GM23338 (cell line): Measurements from ENCODE around the gene PDE1C. TPM values are rescaled to one million over a fixed set of nuclear protein-coding genes. Genes with fewer than 3 reads are reported as not detected.

Experiments used
- ATAC-seq: fragments of 200-7000 bp; cut with Tn5 transposase; 3 replicates; pipeline ENCODE4 v1.9.1; 2020
- DNase-seq: peaks from one replicate; pipeline ENCODE4 v3.0.0-alpha.2; 2015; ENCODE audit warnings: low spot score
- H2AFZ ChIP-seq: fragments of 200-600 bp; sonication (generic); 2 replicates; pipeline ENCODE4 v1.8.0; 2016; ENCODE audit warnings: antibody characterized with exemption, mild to moderate bottlenecking, moderate library complexity
- H3F3A ChIP-seq: fragments of 200-600 bp; sonication (generic); replicated peaks from 2 replicates; pipeline ENCODE4 v1.8.0; 2017; ENCODE audit warnings: antibody characterized with exemption, mixed run types, low read depth
- H3K27ac ChIP-seq: fragments of 200-600 bp; sonication (generic); 2 replicates; pipeline ENCODE4 v1.6.1; 2016; ENCODE audit warnings: low read depth
- H3K27me3 ChIP-seq: fragments of 200-600 bp; sonication (generic); 2 replicates; pipeline ENCODE4 v1.8.0; 2016; ENCODE audit warnings: mild to moderate bottlenecking, mixed run types, moderate library complexity; ENCODE audit not compliant: insufficient read depth
- H3K36me3 ChIP-seq: fragments of 200-600 bp; sonication (generic); 2 replicates; pipeline ENCODE4 v1.8.0; 2016; ENCODE audit warnings: mild to moderate bottlenecking; ENCODE audit not compliant: insufficient read depth
- H3K4me1 ChIP-seq: fragments of 200-600 bp; sonication (generic); 2 replicates; pipeline ENCODE4 v1.8.0; 2016; ENCODE audit warnings: mild to moderate bottlenecking, moderate library complexity; ENCODE audit not compliant: insufficient read depth
- H3K4me2 ChIP-seq: fragments of 200-600 bp; sonication (generic); 2 replicates; pipeline ENCODE4 v1.7.1; 2017; ENCODE audit warnings: mixed run types
- H3K4me3 ChIP-seq: fragments of 200-600 bp; sonication (generic); 2 replicates; pipeline ENCODE4 v1.6.1; 2016; ENCODE audit warnings: mixed run types
- H3K79me2 ChIP-seq: fragments of 200-600 bp; sonication (generic); replicated peaks from 2 replicates; pipeline ENCODE4 v1.8.0; 2017; ENCODE audit warnings: mild to moderate bottlenecking; ENCODE audit not compliant: insufficient read depth
- H3K9me2 ChIP-seq: fragments of 200-600 bp; sonication (generic); 2 replicates; pipeline ENCODE4 v1.8.0; 2017; ENCODE audit not compliant: insufficient read depth
- H4K20me1 ChIP-seq: fragments of 200-600 bp; sonication (generic); replicated peaks from 2 replicates; pipeline ENCODE4 v1.8.0; 2017; ENCODE audit warnings: mild to moderate bottlenecking; ENCODE audit not compliant: insufficient read depth
- H3K27ac Mint-ChIP-seq: 2 replicates; pipeline ENCODE4 v1.8.0; 2020; ENCODE audit warnings: inconsistent platforms, mild to moderate bottlenecking, moderate library complexity, mixed read lengths
- H3K27me3 Mint-ChIP-seq: 3 replicates; pipeline ENCODE4 v1.8.0; 2022; ENCODE audit warnings: low read depth, mild to moderate bottlenecking, moderate library complexity, mixed read lengths, inconsistent platforms; ENCODE audit not compliant: insufficient read depth, poor library complexity
- H3K36me3 Mint-ChIP-seq: 3 replicates; pipeline ENCODE4 v1.8.0; 2021; ENCODE audit warnings: low read depth, mild to moderate bottlenecking, inconsistent platforms, moderate library complexity, mixed read lengths
- H3K4me1 Mint-ChIP-seq: 3 replicates; pipeline ENCODE4 v1.8.0; 2020; ENCODE audit warnings: mild to moderate bottlenecking, inconsistent platforms, mixed read lengths
- H3K4me3 Mint-ChIP-seq: 3 replicates; pipeline ENCODE4 v1.8.0; 2021; ENCODE audit warnings: moderate library complexity, mild to moderate bottlenecking, inconsistent platforms, mixed read lengths
- H3K9me3 Mint-ChIP-seq: 3 replicates; pipeline ENCODE4 v1.8.0; 2020; ENCODE audit warnings: moderate library complexity, mild to moderate bottlenecking, inconsistent platforms, mixed read lengths
- CREB1 ChIP-seq: fragments of 250-450 bp; sonication (Bioruptor Pico); IDR thresholded peaks from 2 replicates; pipeline ENCODE4 v1.5.0; 2020; ENCODE audit warnings: low read depth, mild to moderate bottlenecking, moderate library complexity
- EZH2 ChIP-seq: fragments of 200-600 bp; sonication (generic); IDR thresholded peaks from one replicate; pipeline ENCODE4 v1.8.0; 2017; ENCODE audit warnings: antibody characterized with exemption, mild to moderate bottlenecking, low read depth; ENCODE audit not compliant: unreplicated experiment
- EZH2phosphoT487 ChIP-seq: fragments of 200-600 bp; sonication (generic); IDR thresholded peaks from one replicate; pipeline ENCODE4 v1.8.1; 2018; ENCODE audit warnings: antibody characterized with exemption; ENCODE audit not compliant: unreplicated experiment
- JUNB ChIP-seq: IDR thresholded peaks from one replicate; pipeline ENCODE4 v1.6.1; 2016; ENCODE audit warnings: antibody characterized with exemption; ENCODE audit not compliant: unreplicated experiment
- NANOG ChIP-seq: IDR thresholded peaks from 2 replicates; pipeline ENCODE4 v1.6.1; 2016; ENCODE audit warnings: antibody characterized with exemption, borderline replicate concordance
- STAT1 ChIP-seq: IDR thresholded peaks from one replicate; pipeline ENCODE4 v1.6.1; 2016; ENCODE audit warnings: antibody characterized with exemption; ENCODE audit not compliant: unreplicated experiment
- polyA plus RNA-seq: library from polyadenylated mRNA; unstranded; fragments of >200 nt; fragmentation: Nextera tagmentation; extraction: Ambion mirVana; gene quantifications from 2 replicates; pipeline ENCODE4 v1.2.1, GENCODE V29; 2016
- total RNA-seq: library from RNA; depleted of rRNA; stranded (reverse); fragments of >200 nt; shearing (Covaris generic); gene quantifications from 2 replicates; pipeline ENCODE4 v1.2.3, GENCODE V29; 2014
- TF ChIP-seq, protein P1 (sequence below): IDR thresholded peaks from 2 replicates; pipeline ENCODE4 v1.6.1; 2016; ENCODE audit warnings: antibody characterized with exemption
- TF ChIP-seq, protein P2 (sequence below): fragments of 250-450 bp; sonication (Bioruptor Pico); IDR thresholded peaks from 2 replicates; pipeline ENCODE4 v1.5.0; 2020; ENCODE audit warnings: mild to moderate bottlenecking, moderate library complexity
- TF ChIP-seq, protein P3 (sequence below): IDR thresholded peaks from one replicate; pipeline ENCODE4 v1.6.1; 2018; ENCODE audit warnings: antibody characterized with exemption; ENCODE audit not compliant: unreplicated experiment
- TF ChIP-seq, protein P4 (sequence below), 2 experiments: fragments of 200-600 bp in 1 of 2; sonication (generic) in 1 of 2; conservative IDR thresholded peaks; 2 replicates each; pipeline versions ENCODE4 v1.5.1 to v1.6.1; 2016 to 2017; ENCODE audit warnings: antibody characterized with exemption in 2 of 2, low read depth in 2 of 2, mild to moderate bottlenecking in 2 of 2, moderate library complexity in 1 of 2

PDE1C gene
- total and polyA plus RNA-seq, 2 experiments from 2014 or later, result 0.28 TPM; not detected in 1

DNA sequence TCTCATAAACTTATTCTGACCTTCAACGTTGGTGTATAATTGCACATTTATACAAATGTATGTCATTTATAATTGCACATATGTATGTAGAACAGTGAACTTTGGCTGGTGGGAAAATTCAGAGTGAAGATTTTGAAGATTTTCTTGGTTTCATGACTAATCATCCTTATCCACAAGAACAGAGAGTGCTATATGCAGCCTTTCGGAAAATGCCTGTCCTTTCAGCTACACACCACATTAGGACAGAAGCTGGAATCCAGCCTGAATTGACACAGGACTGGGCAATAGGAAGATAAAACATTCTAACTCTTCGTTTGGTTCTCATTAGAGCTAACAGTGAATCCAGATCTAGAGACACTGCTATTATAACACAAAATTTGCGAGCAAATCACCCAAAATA is 166.2 kb downstream of the PDE1C start (continued):
- TF ChIP-seq, protein P1, sequence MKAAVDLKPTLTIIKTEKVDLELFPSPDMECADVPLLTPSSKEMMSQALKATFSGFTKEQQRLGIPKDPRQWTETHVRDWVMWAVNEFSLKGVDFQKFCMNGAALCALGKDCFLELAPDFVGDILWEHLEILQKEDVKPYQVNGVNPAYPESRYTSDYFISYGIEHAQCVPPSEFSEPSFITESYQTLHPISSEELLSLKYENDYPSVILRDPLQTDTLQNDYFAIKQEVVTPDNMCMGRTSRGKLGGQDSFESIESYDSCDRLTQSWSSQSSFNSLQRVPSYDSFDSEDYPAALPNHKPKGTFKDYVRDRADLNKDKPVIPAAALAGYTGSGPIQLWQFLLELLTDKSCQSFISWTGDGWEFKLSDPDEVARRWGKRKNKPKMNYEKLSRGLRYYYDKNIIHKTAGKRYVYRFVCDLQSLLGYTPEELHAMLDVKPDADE, result no peak
- TF ChIP-seq JUNB (no peak), NANOG (no peak)
- TF ChIP-seq, protein P2, sequence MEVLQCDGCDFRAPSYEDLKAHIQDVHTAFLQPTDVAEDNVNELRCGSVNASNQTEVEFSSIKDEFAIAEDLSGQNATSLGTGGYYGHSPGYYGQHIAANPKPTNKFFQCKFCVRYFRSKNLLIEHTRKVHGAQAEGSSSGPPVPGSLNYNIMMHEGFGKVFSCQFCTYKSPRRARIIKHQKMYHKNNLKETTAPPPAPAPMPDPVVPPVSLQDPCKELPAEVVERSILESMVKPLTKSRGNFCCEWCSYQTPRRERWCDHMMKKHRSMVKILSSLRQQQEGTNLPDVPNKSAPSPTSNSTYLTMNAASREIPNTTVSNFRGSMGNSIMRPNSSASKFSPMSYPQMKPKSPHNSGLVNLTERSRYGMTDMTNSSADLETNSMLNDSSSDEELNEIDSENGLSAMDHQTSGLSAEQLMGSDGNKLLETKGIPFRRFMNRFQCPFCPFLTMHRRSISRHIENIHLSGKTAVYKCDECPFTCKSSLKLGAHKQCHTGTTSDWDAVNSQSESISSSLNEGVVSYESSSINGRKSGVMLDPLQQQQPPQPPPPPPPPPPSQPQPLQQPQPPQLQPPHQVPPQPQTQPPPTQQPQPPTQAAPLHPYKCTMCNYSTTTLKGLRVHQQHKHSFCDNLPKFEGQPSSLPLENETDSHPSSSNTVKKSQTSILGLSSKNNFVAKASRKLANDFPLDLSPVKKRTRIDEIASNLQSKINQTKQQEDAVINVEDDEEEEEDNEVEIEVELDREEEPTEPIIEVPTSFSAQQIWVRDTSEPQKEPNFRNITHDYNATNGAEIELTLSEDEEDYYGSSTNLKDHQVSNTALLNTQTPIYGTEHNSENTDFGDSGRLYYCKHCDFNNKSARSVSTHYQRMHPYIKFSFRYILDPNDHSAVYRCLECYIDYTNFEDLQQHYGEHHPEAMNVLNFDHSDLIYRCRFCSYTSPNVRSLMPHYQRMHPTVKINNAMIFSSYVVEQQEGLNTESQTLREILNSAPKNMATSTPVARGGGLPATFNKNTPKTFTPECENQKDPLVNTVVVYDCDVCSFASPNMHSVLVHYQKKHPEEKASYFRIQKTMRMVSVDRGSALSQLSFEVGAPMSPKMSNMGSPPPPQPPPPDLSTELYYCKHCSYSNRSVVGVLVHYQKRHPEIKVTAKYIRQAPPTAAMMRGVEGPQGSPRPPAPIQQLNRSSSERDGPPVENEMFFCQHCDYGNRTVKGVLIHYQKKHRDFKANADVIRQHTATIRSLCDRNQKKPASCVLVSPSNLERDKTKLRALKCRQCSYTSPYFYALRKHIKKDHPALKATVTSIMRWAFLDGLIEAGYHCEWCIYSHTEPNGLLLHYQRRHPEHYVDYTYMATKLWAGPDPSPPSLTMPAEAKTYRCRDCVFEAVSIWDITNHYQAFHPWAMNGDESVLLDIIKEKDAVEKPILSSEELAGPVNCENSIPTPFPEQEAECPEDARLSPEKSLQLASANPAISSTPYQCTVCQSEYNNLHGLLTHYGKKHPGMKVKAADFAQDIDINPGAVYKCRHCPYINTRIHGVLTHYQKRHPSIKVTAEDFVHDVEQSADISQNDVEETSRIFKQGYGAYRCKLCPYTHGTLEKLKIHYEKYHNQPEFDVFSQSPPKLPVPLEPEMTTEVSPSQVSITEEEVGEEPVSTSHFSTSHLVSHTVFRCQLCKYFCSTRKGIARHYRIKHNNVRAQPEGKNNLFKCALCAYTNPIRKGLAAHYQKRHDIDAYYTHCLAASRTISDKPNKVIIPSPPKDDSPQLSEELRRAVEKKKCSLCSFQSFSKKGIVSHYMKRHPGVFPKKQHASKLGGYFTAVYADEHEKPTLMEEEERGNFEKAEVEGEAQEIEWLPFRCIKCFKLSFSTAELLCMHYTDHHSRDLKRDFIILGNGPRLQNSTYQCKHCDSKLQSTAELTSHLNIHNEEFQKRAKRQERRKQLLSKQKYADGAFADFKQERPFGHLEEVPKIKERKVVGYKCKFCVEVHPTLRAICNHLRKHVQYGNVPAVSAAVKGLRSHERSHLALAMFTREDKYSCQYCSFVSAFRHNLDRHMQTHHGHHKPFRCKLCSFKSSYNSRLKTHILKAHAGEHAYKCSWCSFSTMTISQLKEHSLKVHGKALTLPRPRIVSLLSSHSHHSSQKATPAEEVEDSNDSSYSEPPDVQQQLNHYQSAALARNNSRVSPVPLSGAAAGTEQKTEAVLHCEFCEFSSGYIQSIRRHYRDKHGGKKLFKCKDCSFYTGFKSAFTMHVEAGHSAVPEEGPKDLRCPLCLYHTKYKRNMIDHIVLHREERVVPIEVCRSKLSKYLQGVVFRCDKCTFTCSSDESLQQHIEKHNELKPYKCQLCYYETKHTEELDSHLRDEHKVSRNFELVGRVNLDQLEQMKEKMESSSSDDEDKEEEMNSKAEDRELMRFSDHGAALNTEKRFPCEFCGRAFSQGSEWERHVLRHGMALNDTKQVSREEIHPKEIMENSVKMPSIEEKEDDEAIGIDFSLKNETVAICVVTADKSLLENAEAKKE (CRISPR knock-in tag), result no peak

DNA sequence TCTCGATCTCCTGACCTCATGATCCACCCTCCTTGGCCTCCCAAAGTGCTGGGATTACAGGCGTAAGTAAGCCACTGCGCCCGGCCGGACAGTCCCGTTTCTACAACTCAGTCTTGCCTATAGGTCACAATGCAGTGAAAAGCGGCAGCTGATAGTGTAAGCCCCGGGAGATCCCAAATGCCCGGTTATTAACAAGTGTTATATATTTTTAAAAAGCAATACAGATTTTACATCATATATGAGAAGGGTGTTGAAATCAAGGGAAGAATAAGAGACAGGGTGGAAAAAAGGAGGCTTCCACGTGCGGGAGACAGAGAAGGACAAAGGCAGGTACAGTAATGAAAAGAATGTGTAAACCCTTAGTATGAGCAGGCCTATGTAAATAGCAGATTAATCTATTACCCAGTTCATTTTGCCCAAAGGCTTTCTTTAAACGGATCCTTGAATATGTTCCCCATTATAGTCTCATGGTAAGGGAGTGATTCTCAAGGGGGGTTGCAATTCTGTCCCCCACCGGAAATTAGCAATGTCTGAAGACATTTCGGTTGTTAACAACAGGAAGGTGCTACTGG is 170.8 kb downstream of the PDE1C start:
- Mint-ChIP-seq H3K36me3 (no peaks in the 10 kb centered on the region), H3K9me3 (no peaks in the 10 kb centered on the region; the same call in 2 of the 3 replicates), H3K27ac (no peak overlapping the region), H3K4me3 (no peak overlapping the region), H3K4me1 (no peaks in the 10 kb centered on the region), H3K27me3 (peaks cover 3% of the 10 kb centered on the region)
- Histone ChIP-seq H3K27me3 (no peaks in the 10 kb centered on the region), H3K36me3 (no peaks in the 10 kb centered on the region), H3K4me3 (no peak overlapping the region), H3F3A (no peaks in the 10 kb centered on the region), H3K9me2 (no peaks in the 10 kb centered on the region), H3K27ac (no peak overlapping the region), H3K4me1 (no peaks in the 10 kb centered on the region), H2AFZ (no peak overlapping the region), H3K79me2 (no peaks in the 10 kb centered on the region), H4K20me1 (no peaks in the 10 kb centered on the region), H3K4me2 (no peak overlapping the region)
- DNase-seq, result no peak
- ATAC-seq, result no peak
- TF ChIP-seq EZH2phosphoT487, result no peak
- TF ChIP-seq CREB1 (CRISPR knock-in tag), result no peak
- no peak for TF ChIP-seq STAT1
- TF ChIP-seq, protein P3, sequence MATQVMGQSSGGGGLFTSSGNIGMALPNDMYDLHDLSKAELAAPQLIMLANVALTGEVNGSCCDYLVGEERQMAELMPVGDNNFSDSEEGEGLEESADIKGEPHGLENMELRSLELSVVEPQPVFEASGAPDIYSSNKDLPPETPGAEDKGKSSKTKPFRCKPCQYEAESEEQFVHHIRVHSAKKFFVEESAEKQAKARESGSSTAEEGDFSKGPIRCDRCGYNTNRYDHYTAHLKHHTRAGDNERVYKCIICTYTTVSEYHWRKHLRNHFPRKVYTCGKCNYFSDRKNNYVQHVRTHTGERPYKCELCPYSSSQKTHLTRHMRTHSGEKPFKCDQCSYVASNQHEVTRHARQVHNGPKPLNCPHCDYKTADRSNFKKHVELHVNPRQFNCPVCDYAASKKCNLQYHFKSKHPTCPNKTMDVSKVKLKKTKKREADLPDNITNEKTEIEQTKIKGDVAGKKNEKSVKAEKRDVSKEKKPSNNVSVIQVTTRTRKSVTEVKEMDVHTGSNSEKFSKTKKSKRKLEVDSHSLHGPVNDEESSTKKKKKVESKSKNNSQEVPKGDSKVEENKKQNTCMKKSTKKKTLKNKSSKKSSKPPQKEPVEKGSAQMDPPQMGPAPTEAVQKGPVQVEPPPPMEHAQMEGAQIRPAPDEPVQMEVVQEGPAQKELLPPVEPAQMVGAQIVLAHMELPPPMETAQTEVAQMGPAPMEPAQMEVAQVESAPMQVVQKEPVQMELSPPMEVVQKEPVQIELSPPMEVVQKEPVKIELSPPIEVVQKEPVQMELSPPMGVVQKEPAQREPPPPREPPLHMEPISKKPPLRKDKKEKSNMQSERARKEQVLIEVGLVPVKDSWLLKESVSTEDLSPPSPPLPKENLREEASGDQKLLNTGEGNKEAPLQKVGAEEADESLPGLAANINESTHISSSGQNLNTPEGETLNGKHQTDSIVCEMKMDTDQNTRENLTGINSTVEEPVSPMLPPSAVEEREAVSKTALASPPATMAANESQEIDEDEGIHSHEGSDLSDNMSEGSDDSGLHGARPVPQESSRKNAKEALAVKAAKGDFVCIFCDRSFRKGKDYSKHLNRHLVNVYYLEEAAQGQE, result no peak
- TF ChIP-seq, protein P1, result no peak
- TF ChIP-seq EZH2, result no peak
- TF ChIP-seq, protein P4, sequence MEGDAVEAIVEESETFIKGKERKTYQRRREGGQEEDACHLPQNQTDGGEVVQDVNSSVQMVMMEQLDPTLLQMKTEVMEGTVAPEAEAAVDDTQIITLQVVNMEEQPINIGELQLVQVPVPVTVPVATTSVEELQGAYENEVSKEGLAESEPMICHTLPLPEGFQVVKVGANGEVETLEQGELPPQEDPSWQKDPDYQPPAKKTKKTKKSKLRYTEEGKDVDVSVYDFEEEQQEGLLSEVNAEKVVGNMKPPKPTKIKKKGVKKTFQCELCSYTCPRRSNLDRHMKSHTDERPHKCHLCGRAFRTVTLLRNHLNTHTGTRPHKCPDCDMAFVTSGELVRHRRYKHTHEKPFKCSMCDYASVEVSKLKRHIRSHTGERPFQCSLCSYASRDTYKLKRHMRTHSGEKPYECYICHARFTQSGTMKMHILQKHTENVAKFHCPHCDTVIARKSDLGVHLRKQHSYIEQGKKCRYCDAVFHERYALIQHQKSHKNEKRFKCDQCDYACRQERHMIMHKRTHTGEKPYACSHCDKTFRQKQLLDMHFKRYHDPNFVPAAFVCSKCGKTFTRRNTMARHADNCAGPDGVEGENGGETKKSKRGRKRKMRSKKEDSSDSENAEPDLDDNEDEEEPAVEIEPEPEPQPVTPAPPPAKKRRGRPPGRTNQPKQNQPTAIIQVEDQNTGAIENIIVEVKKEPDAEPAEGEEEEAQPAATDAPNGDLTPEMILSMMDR (conservative IDR thresholded peaks at IDR 0.05; ENCODE audit: low read depth in 2 of 2), result no peak
- no peak for TF ChIP-seq NANOG
- no peak for TF ChIP-seq JUNB
